Measurements from ENCODE around the gene IGFBP6.

Gene IGFBP6

DNA sequence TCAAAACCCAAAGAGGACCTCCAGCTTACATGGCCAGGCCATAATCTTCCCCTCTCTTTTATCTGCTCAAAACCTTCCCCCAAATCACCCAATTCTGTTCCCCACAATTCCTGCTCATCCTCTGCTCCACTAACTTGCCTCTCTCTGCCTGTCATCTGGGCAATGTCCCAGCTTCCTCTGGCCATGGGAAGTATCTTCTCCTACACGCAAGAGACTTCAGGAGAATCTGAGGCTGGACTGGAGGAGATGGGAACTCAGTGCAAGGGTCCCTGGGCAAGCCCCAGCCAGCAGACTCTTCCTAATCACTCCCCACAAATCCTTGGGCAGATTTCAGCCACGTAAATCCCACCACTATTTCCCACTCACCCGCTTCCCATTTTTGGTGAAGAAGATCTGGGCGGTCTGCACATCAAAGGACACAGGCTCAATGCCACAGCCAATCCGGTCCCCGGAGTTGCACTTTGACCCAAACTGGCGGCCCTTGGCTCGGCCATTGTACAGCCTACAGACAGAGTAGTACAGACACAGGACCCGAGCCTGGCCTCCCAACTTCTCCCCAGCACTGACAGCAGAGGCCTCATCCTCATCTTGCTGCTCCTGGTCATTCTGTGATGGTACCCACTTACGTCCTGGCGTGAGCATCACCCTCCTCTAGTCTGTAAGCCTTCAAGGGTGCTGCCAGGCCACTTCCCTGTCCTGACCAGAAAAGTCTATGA lies 23.0 kb upstream of the IGFBP6 start:
- H3K4me1 ChIP-seq (ENCODE audit: control insufficient read depth, insufficient read depth, low read length, poor library complexity, severe bottlenecking) = peaks cover 13% of the 10 kb centered on the region
- H3K9me3 ChIP-seq (ENCODE audit: control insufficient read depth, low read length) = no peaks in the 10 kb centered on the region
- H3K36me3 ChIP-seq (ENCODE audit: control insufficient read depth, insufficient read depth, low read length) = peaks cover 55% of the 10 kb centered on the region

DNA sequence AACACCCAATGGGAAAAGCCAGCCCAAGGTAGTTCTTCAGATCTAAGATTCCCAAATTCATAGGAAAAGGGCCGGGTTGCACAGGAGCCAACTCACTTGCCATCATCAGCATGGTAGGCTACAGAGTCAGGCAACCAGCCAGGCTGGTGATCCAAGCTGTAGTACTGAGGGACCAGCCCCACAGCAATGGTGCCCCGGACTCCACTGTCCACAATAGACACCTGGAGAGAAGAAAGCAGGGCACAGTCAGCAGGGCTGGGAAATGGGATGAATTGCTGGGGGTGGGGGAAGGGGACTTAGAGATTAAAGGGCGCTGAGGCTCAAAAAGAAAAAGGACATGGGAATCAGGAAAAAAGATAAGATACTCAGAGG lies 22.5 kb upstream of the IGFBP6 start:
- peaks cover 50% of the 10 kb centered on the region for H3K36me3 ChIP-seq (ENCODE audit: control insufficient read depth, insufficient read depth, low read length)
- no peak overlapping the region for H3K27ac ChIP-seq (ENCODE audit: insufficient read depth, low read length, poor library complexity, severe bottlenecking)
- no peak overlapping the region for H3K4me3 ChIP-seq (ENCODE audit: insufficient read depth, low read depth, low read length, poor library complexity, severe bottlenecking)
- no peaks in the 10 kb centered on the region for H3K27me3 ChIP-seq (replicated peaks; ENCODE audit: control insufficient read depth, insufficient read depth, low read length, poor library complexity, severe bottlenecking)
- no peak for DNase-seq
- peaks cover 16% of the 10 kb centered on the region for H3K4me1 ChIP-seq (ENCODE audit: control insufficient read depth, insufficient read depth, low read length, poor library complexity, severe bottlenecking)
- H3K9me3 ChIP-seq (ENCODE audit: control insufficient read depth, low read length) = no peaks in the 10 kb centered on the region

More for the DNA sequence above, 23.0 kb upstream of the IGFBP6 start:
- DNase-seq = no peak
- no peak overlapping the region for H3K27ac ChIP-seq (ENCODE audit: insufficient read depth, low read length, poor library complexity, severe bottlenecking)
- no peak overlapping the region for H3K4me3 ChIP-seq (ENCODE audit: insufficient read depth, low read depth, low read length, poor library complexity, severe bottlenecking)
- no peaks in the 10 kb centered on the region for H3K27me3 ChIP-seq (replicated peaks; ENCODE audit: control insufficient read depth, insufficient read depth, low read length, poor library complexity, severe bottlenecking)

DNA sequence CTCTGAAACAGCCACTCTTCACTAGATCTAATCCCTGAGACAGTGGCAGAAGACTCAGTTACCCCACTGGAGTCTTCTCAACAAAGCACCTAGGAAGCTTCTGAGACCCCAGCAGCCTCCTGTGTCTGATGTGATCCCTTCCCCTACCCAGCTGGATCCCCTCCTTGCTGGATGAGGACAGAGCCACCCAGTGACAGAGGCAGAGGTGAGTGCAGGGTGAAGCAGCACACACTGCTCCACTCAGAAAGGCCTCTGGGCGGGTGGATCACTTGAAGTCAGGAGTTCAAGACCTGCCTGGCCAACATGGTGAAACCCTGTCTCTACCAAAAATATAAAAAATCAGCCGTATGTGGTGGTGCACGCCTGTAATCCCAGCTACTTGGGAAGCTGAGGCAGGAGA lies 21.0 kb upstream of the IGFBP6 start:
- Histone ChIP-seq H3K4me1 (ENCODE audit: control insufficient read depth, insufficient read depth, low read length, poor library complexity, severe bottlenecking) (peaks cover 16% of the 10 kb centered on the region), H3K4me3 (ENCODE audit: insufficient read depth, low read depth, low read length, poor library complexity, severe bottlenecking) (no peak overlapping the region), H3K9me3 (ENCODE audit: control insufficient read depth, low read length) (no peaks in the 10 kb centered on the region), H3K36me3 (ENCODE audit: control insufficient read depth, insufficient read depth, low read length) (peaks cover 41% of the 10 kb centered on the region), H3K27ac (ENCODE audit: insufficient read depth, low read length, poor library complexity, severe bottlenecking) (no peak overlapping the region), H3K27me3 (replicated peaks; ENCODE audit: control insufficient read depth, insufficient read depth, low read length, poor library complexity, severe bottlenecking) (no peaks in the 10 kb centered on the region)
- DNase-seq = no peak

GRCh38 chr12:53077030-53077429 lies 20.4 kb upstream of the IGFBP6 start:
- peaks cover 35% of the 10 kb centered on the region for H3K36me3 ChIP-seq (ENCODE audit: control insufficient read depth, insufficient read depth, low read length)
- DNase-seq = no peak
- H3K4me1 ChIP-seq (ENCODE audit: control insufficient read depth, insufficient read depth, low read length, poor library complexity, severe bottlenecking) = peaks cover 16% of the 10 kb centered on the region
- H3K9me3 ChIP-seq (ENCODE audit: control insufficient read depth, low read length) = no peaks in the 10 kb centered on the region
- no peak overlapping the region for H3K4me3 ChIP-seq (ENCODE audit: insufficient read depth, low read depth, low read length, poor library complexity, severe bottlenecking)
- H3K27me3 ChIP-seq (replicated peaks; ENCODE audit: control insufficient read depth, insufficient read depth, low read length, poor library complexity, severe bottlenecking) = no peaks in the 10 kb centered on the region
- H3K27ac ChIP-seq (ENCODE audit: insufficient read depth, low read length, poor library complexity, severe bottlenecking) = no peak overlapping the region

DNA sequence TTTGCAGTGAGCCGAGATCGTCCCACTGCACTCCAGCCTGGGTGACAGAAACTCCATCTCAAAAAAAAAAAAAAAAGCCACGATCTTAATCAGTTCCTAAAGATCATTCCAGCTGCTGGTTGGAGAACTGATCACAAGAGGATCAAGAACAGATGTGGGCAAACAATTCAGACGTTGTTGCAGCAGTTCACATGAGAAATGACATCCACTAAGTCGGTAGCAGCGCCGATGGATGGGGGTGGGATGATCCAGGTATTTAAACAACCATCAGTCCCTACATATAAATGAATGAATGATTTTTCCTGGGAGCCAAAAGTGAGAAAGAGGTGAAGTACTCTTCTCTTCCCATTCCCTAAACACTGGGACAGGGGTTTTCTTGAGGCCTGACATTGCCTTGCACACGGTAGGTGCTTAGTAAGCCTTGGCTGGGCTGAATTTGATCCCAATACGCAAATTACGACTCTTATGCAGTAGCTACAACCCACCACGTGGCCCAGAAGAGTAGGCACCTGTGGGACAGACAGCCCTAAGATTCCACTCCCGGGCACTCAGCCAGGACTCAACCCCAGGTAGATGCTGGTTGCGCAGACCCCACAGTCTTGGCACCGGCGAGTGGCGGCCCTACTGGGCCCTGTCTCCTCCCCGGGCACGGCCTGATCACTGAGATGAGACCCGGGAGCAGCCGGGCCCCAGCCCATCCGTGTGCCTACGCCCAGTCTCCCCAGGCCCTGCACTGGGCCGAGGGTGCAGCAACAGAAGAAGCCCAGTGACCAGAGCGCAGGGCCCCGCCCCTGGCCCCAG lies 18.8 kb upstream of the IGFBP6 start:
- Histone ChIP-seq H3K27me3 (replicated peaks; ENCODE audit: control insufficient read depth, insufficient read depth, low read length, poor library complexity, severe bottlenecking) (no peaks in the 10 kb centered on the region), H3K27ac (ENCODE audit: insufficient read depth, low read length, poor library complexity, severe bottlenecking) (peak overlapping the region; percentile 84), H3K9me3 (ENCODE audit: control insufficient read depth, low read length) (no peaks in the 10 kb centered on the region), H3K36me3 (ENCODE audit: control insufficient read depth, insufficient read depth, low read length) (peaks cover 33% of the 10 kb centered on the region), H3K4me1 (ENCODE audit: control insufficient read depth, insufficient read depth, low read length, poor library complexity, severe bottlenecking) (peaks cover 16% of the 10 kb centered on the region), H3K4me3 (ENCODE audit: insufficient read depth, low read depth, low read length, poor library complexity, severe bottlenecking) (peak overlapping the region; percentile 95)
- peak in 1 of 3 donors; percentile 20 for DNase-seq

DNA sequence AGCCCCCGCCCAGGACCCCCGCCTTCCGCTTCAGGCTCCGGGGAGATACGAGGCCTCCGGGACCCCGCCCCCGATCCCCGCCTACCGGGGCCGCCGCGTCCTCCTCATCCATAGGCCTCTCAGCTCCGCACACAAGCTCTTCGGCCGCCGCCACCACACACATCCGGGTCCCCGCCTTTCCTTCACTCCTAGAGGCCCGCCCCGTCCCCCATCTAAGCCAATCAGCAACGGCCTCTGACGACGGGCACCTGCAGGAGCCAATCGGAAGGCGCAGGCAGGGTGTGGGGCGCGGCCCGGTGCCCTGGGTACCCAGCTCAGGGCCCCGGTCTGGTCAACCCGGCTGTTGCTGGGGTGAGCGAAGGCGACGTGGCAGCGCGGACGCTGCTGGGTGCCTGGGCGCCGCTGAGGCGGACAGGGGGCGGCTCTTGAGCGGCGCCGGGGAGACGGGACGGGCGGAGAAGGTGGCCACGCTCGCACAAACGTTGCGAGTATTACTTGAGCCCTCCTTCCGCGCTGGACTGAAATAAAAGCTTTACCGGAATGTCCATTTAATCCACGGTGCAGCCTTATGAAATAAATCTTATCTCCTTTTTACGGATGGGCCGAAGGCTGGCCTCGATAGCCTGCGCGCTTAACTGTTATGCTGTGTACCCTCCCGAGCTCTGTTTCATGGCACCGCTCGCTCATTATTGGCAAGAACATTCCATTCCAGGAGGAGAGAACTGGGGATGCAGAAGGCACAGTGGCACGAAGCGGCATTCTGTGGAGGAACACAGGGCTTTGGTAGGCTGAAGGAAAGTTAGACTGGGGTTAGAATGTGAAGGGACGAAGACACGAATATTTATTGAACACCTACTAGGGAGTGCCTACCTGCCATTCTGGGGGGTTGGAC lies 18.0 kb upstream of the IGFBP6 start, which contains the start of gene SPRYD3:
TSS of gene SPRYD3 (minus strand) at position 165 of the 892 bp plus-strand sequence. CDS start at position 108, 57 bp downstream.
- H3K4me3 ChIP-seq (ENCODE audit: insufficient read depth, low read depth, low read length, poor library complexity, severe bottlenecking) = peak within 1 kb of the TSS; percentile 95
- H3K36me3 ChIP-seq (ENCODE audit: control insufficient read depth, insufficient read depth, low read length) = peaks cover 26% of the 10 kb centered on the region
- peak; percentile 94 to 97 (median 95) for DNase-seq
- no peaks in the 10 kb centered on the region for H3K27me3 ChIP-seq (replicated peaks; ENCODE audit: control insufficient read depth, insufficient read depth, low read length, poor library complexity, severe bottlenecking)
- peaks cover 16% of the 10 kb centered on the region for H3K4me1 ChIP-seq (ENCODE audit: control insufficient read depth, insufficient read depth, low read length, poor library complexity, severe bottlenecking)
- no peaks in the 10 kb centered on the region for H3K9me3 ChIP-seq (ENCODE audit: control insufficient read depth, low read length)
- peak within 1 kb of the TSS; percentile 84 for H3K27ac ChIP-seq (ENCODE audit: insufficient read depth, low read length, poor library complexity, severe bottlenecking)

- DNase-seq = no peak
- Histone ChIP-seq H3K4me3 (ENCODE audit: insufficient read depth, low read depth, low read length, poor library complexity, severe bottlenecking) (no peak overlapping the region), H3K36me3 (ENCODE audit: control insufficient read depth, insufficient read depth, low read length) (no peaks in the 10 kb centered on the region), H3K27ac (ENCODE audit: insufficient read depth, low read length, poor library complexity, severe bottlenecking) (no peak overlapping the region), H3K27me3 (replicated peaks; ENCODE audit: control insufficient read depth, insufficient read depth, low read length, poor library complexity, severe bottlenecking) (no peaks in the 10 kb centered on the region), H3K4me1 (ENCODE audit: control insufficient read depth, insufficient read depth, low read length, poor library complexity, severe bottlenecking) (peaks cover 12% of the 10 kb centered on the region), H3K9me3 (ENCODE audit: control insufficient read depth, low read length) (no peaks in the 10 kb centered on the region)
Measured at GRCh38 chr12:53082637-53083175, 14.8 kb upstream of the IGFBP6 start.

DNA sequence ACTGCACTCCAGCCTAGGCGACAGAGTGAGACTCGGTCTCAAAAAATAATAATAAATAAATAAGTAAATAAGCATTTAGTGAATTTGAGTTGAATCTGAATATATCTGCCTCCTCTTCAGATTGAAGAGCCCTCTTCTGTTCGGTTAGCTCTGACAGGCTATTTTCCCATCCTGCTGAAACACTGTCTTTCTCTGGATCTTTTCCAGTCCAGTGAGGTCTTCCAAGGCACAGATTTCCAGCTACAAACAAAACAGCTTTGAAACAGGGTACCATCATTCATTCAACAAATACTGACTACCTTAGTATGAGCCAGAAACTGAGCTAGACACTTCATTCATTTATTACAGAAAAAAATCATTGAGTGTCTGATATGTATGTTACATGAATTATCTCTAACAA lies 11.1 kb upstream of the IGFBP6 start:
- H3K4me1 ChIP-seq (ENCODE audit: control insufficient read depth, insufficient read depth, low read length, poor library complexity, severe bottlenecking) = no peaks in the 10 kb centered on the region
- no peaks in the 10 kb centered on the region for H3K9me3 ChIP-seq (ENCODE audit: control insufficient read depth, low read length)
- H3K27ac ChIP-seq (ENCODE audit: insufficient read depth, low read length, poor library complexity, severe bottlenecking) = no peak overlapping the region
- H3K36me3 ChIP-seq (ENCODE audit: control insufficient read depth, insufficient read depth, low read length) = no peaks in the 10 kb centered on the region
- no peaks in the 10 kb centered on the region for H3K27me3 ChIP-seq (replicated peaks; ENCODE audit: control insufficient read depth, insufficient read depth, low read length, poor library complexity, severe bottlenecking)
- no peak for DNase-seq
- H3K4me3 ChIP-seq (ENCODE audit: insufficient read depth, low read depth, low read length, poor library complexity, severe bottlenecking) = no peak overlapping the region

DNA sequence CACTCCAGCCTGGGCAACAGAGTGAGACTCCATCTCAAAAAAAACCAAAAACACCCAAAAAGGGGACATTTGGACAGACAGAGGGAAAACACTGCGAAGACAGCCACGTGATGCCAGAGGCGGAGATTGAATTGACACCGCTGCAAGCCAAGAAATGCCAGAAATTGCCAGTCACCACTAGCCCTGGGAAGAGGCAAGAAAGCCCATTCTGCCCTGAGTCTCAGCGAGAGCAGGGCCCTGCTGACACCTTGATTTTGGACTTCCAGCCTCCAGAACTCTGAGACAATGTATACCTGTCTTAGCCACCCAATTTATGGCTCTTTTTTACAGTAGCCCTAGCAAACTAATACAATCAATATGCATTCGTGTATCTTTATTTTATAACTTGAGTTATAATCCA lies 7.4 kb upstream of the IGFBP6 start:
- H3K27me3 ChIP-seq (replicated peaks; ENCODE audit: control insufficient read depth, insufficient read depth, low read length, poor library complexity, severe bottlenecking) = no peaks in the 10 kb centered on the region
- H3K4me3 ChIP-seq (ENCODE audit: insufficient read depth, low read depth, low read length, poor library complexity, severe bottlenecking) = no peak overlapping the region
- no peaks in the 10 kb centered on the region for H3K36me3 ChIP-seq (ENCODE audit: control insufficient read depth, insufficient read depth, low read length)
- no peak for DNase-seq
- H3K27ac ChIP-seq (ENCODE audit: insufficient read depth, low read length, poor library complexity, severe bottlenecking) = no peak overlapping the region
- no peaks in the 10 kb centered on the region for H3K9me3 ChIP-seq (ENCODE audit: control insufficient read depth, low read length)
- H3K4me1 ChIP-seq (ENCODE audit: control insufficient read depth, insufficient read depth, low read length, poor library complexity, severe bottlenecking) = no peaks in the 10 kb centered on the region
